GM12873 (cell line): ENCODE results near the gene MFSD11.

Experiments used
- TF ChIP-seq, protein P1 (sequence below): IDR thresholded peaks from 2 replicates; pipeline ENCODE4 v1.5.1; 2012; ENCODE audit warnings: low read depth, mild to moderate bottlenecking, moderate library complexity, low read length, control low read depth; ENCODE audit not compliant: insufficient read depth; ENCODE audit errors: missing control alignments

MFSD11 gene

DNA sequence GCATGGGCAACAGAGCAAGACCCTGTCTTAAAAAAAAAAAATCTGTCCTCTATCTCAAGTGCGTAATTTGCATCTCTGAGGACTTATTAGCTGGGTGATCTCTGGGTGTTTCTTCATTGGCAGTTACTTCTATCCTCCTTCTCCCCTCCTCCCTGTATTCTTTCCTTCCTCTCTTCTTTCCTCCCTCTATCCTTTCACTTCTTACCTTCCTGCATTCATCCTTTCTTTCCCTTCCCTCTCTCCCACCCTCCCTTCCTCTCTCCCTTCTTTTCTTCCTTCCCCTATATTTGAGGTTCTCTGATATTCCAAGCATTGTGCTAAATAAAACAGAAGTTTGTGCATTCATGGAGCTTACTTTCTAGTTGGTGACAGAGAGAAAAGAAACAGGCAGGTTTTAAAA is 10.7 kb downstream of the MFSD11 start:
- TF ChIP-seq, protein P1, sequence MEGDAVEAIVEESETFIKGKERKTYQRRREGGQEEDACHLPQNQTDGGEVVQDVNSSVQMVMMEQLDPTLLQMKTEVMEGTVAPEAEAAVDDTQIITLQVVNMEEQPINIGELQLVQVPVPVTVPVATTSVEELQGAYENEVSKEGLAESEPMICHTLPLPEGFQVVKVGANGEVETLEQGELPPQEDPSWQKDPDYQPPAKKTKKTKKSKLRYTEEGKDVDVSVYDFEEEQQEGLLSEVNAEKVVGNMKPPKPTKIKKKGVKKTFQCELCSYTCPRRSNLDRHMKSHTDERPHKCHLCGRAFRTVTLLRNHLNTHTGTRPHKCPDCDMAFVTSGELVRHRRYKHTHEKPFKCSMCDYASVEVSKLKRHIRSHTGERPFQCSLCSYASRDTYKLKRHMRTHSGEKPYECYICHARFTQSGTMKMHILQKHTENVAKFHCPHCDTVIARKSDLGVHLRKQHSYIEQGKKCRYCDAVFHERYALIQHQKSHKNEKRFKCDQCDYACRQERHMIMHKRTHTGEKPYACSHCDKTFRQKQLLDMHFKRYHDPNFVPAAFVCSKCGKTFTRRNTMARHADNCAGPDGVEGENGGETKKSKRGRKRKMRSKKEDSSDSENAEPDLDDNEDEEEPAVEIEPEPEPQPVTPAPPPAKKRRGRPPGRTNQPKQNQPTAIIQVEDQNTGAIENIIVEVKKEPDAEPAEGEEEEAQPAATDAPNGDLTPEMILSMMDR = no peak

DNA sequence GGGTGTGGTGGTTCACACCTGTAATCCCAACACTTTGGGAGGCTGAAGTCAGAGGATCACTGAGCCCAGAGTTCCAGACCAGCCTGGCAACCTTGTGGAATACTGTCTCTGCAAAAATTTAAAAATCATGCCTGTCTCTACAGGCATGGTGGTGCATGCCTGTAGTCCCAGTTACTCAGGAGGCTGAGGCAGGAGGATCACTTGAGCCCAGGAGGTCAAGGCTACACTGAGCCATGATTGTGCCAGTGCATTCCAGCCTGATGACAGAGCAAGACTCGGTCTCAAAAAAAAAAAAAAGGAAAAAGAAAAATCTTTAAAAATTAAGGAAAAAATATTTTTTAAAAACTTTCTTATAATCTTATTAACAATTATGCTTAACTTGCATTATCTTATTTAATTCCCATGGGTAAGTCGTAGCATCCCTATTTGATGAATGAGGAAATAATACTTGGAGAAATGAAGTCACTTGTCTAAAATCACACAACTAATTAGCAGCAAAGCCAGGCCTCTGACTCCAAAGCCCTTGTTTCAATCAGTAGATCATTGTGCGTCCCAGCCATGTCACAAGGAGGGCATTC is 13.6 kb downstream of the MFSD11 start:
- TF ChIP-seq, protein P1 = no peak

DNA sequence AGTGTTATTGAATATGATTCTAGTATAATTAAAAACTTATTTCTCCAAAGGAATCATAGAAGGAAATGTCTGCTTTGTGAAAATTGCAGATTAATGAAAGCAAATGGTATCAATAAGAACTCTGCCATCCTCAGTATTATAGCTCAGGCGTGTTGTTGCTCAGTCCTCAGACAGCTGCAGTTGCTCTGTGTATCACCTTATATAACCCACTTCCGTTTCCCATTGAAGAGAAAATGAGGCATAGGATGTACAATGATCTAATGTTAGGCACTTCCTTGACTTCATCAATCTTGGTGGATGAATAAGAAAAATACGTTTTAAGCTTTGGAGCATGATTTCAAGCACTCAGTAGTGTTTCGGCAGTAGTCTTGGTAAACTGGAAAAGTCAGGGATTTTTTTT is 14.1 kb downstream of the MFSD11 start:
- TF ChIP-seq, protein P1 = no peak

DNA sequence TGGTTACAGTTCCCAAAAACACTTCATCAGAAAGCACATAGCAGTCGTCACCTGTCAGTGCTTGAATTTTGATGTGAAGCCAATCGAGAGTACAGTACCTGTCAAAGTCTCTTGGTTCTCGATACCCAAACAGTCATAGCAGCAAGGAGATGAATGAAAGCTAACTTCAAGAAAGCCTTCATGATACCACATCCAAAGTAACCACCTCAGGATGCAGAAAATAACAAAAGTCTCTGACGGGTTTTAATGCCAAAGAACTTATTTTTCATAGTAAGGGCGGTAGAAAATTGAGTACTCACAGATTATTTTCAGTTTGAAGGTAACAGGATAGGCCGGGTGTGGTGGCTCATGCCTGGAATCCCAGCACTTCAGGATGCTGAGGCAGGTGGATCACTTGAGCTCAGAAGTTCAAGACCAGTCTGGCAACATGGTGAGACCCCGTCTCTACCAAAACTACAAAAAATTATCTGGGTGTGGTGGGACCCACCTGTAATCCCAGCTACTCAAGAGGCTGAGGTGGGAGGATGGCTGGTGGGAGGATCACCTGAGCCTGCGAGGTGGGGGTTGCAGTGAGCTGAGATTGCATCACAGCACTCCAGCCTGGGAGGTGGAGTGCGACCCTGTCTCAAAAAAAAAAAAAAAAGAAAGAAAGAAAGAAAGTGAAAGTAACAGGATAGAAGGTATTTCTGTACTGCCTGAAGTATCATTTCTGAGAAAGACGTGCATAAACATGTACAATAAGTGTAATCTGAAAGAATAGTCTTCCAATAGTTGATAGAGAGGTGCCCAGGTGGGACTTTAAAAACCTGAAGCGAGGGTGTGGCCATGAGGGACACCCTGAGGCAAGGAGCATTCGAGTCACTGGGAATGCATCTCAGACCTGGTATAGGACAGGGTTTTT is 15.4 kb downstream of the MFSD11 start:
- TF ChIP-seq, protein P1 = no peak

DNA sequence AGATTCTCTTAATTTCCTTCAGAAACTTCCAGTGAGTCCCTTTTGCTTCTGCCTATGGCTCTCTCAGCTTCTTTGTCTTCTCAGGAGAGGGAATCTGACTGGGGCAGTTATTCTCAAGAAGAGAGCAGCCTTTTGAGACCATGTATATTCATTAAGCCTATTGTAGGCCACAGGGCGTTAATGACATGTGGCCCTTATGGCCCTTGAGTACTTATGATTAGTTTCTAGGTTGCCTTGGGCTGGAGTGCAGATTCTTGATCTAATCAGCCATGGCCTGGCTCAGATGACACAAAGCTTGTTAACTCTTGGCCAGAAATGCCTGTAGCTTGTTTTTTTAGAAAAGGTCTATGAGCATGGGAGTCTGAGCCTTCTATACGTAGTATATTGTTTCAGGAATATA is 17.4 kb downstream of the MFSD11 start:
- TF ChIP-seq, protein P1 = no peak

DNA sequence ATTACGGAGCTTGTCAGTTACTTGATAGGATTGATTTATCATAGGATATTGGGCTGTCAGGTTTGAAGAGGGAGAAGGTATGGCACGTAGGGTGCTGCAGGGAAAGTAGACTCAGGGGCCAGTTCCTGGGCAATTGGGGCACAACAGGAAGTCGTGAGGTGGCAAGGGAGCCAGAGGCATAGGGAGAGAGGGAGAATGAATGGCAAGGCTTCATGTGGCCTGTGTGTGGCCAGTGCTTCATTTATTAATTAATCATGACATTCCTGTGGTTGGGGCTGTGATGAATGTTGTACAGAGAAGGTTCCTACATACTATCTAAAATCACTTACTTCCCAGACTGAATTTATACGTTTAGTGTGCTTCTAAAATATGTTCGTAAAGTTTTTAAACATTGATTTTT is 19.3 kb downstream of the MFSD11 start:
- TF ChIP-seq, protein P1 = no peak

DNA sequence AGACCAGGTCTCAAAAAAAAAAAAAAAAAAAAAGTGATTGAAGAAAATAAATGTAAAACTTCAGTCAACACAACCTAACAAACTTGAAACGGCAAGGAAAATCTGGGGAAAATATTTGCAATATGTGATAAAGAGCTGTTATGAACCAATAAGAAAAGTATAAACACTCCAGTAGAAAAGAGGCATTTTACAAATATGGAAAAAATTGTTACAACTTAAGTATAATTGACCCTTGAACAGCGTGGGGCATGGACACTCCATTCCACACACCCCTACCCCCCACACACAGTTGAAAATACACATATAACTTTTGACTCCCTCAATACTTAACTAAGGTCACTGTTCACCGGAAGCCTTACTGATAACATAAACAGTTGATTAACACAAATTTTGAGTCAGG is 20.7 kb downstream of the MFSD11 start:
- TF ChIP-seq, protein P1 = no peak
